GM18498 (cell line): Measurements from ENCODE around the gene CACNB2.

Experiments
- ATAC-seq: cut with Tn5 transposase; IDR thresholded peaks from one replicate; pipeline ENCODE4 v1.9.1; 2021; ENCODE audit warnings: mild to moderate bottlenecking, moderate library complexity; ENCODE audit not compliant: unreplicated experiment

Gene CACNB2

GRCh38 chr10:18224626-18225445 is 84.6 kb downstream of the CACNB2 start:
- no peak for ATAC-seq

GRCh38 chr10:18226336-18226735 is 86.1 kb downstream of the CACNB2 start:
- ATAC-seq: no peak

GRCh38 chr10:18229826-18230225 is 89.6 kb downstream of the CACNB2 start:
- no peak for ATAC-seq

GRCh38 chr10:18230794-18231193 is 90.6 kb downstream of the CACNB2 start:
- ATAC-seq: no peak

- ATAC-seq: no peak
Observed at GRCh38 chr10:18231480-18231879, 91.3 kb downstream of the CACNB2 start.

GRCh38 chr10:18233775-18234174 is 93.6 kb downstream of the CACNB2 start:
- ATAC-seq: no peak

GRCh38 chr10:18235477-18235876 is 95.3 kb downstream of the CACNB2 start:
- ATAC-seq: no peak

GRCh38 chr10:18236756-18237155 is 96.5 kb downstream of the CACNB2 start:
- ATAC-seq: no peak

- no peak for ATAC-seq
Observed at GRCh38 chr10:18238870-18239485, 98.8 kb downstream of the CACNB2 start.

GRCh38 chr10:18240185-18240882 is 100.1 kb downstream of the CACNB2 start:
- ATAC-seq: no peak

- no peak for ATAC-seq
Observed at GRCh38 chr10:18246967-18247366, 106.7 kb downstream of the CACNB2 start.

- ATAC-seq: no peak
Observed at GRCh38 chr10:18252086-18252485, 111.9 kb downstream of the CACNB2 start.

GRCh38 chr10:18254086-18254485 is 113.9 kb downstream of the CACNB2 start:
- no peak for ATAC-seq

- no peak for ATAC-seq
Observed at GRCh38 chr10:18254692-18255091, 114.5 kb downstream of the CACNB2 start.

- no peak for ATAC-seq
Observed at GRCh38 chr10:18260310-18260922, 120.2 kb downstream of the CACNB2 start.

GRCh38 chr10:18261063-18261610 is 120.9 kb downstream of the CACNB2 start:
- ATAC-seq: no peak

- no peak for ATAC-seq
Observed at GRCh38 chr10:18261768-18262231, 121.6 kb downstream of the CACNB2 start.

GRCh38 chr10:18264466-18265050 is 124.3 kb downstream of the CACNB2 start:
- ATAC-seq: no peak

GRCh38 chr10:18268005-18268404 is 127.8 kb downstream of the CACNB2 start:
- ATAC-seq: no peak

- ATAC-seq: no peak
Observed at GRCh38 chr10:18271491-18271890, 131.3 kb downstream of the CACNB2 start.

GRCh38 chr10:18273039-18273438 is 132.8 kb downstream of the CACNB2 start:
- ATAC-seq: no peak
